Esophagus muscularis mucosa (tissue), 3 donors: ENCODE data around the gene UCK1.

Experiments used
- CTCF ChIP-seq, 3 experiments: fragments of 200-600 bp in 2 of 3; fragments of 450-650 bp in 1 of 3; sonication (generic) in 2 of 3; IDR thresholded peaks; one replicate each; pipeline ENCODE4 v1.5.1; 2017 to 2019; ENCODE audit warnings: antibody characterized with exemption in 3 of 3, mild to moderate bottlenecking in 2 of 3, moderate library complexity in 1 of 3
- POLR2AphosphoS5 ChIP-seq, 2 donors: sonication (generic); formaldehyde crosslinking; IDR thresholded peaks; one replicate each; pipeline ENCODE4 v1.6.1; 2017; ENCODE audit warnings: antibody characterized with exemption in 2 of 2

DNA sequence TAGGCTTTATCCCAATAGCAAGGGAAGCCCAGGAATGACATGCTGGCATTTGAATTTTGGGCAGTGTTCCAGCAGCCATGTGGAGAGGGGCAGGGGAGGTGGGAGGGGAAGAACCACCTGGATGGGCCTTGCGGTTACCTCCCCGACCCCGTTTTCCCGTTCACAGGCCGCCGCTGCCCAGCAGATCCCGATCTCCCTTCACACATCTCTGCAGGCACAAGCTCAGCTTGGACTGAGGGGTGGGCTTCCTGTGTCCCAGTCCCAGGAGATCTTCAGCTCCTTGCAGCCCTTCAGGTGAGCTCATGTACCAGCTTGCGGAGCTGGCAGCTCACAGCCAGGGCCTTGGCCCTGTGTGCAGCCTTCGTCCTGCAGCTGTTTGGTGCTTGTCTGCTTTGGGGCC is 44.1 kb downstream of the UCK1 start:
- no peak for TF ChIP-seq CTCF (IDR thresholded peaks at IDR 0.05)
- TF ChIP-seq POLR2AphosphoS5 (IDR thresholded peaks at IDR 0.05) = no peak
